HepG2 (cell line): ENCODE data around the gene ATAD3C. TPM values are rescaled to one million over a fixed set of nuclear protein-coding genes. Genes with fewer than 3 reads are reported as not detected.

Experiments
- HNRNPK ChIP-seq: fragments of 200-400 bp; formaldehyde crosslinking; IDR thresholded peaks from 2 replicates; pipeline ENCODE4 v1.6.1; 2018; ENCODE audit warnings: low read length, low read depth, moderate library complexity, mild to moderate bottlenecking; ENCODE audit not compliant: poor library complexity, severe bottlenecking
- IRX3 ChIP-seq: sonication (generic); formaldehyde crosslinking; IDR thresholded peaks from 2 replicates; pipeline ENCODE4 v1.8.1; 2023; ENCODE audit warnings: mild to moderate bottlenecking, low read depth, missing genetic modification reagents, borderline replicate concordance
- MNT ChIP-seq: fragments of 450-650 bp; IDR thresholded peaks from 2 replicates; pipeline ENCODE4 v1.6.1; 2016
- PRDM10 ChIP-seq: sonication (generic); formaldehyde crosslinking; IDR thresholded peaks from 2 replicates; pipeline ENCODE4 v1.4.0; 2020; ENCODE audit warnings: low read depth, missing genetic modification reagents
- SKIL ChIP-seq: sonication (generic); formaldehyde crosslinking; IDR thresholded peaks from 2 replicates; pipeline ENCODE4 v1.8.0; 2022; ENCODE audit warnings: missing genetic modification reagents, mild to moderate bottlenecking, moderate library complexity, borderline replicate concordance
- ZBTB26 ChIP-seq: IDR thresholded peaks from 2 replicates; pipeline ENCODE4 v1.6.1; 2016; ENCODE audit warnings: missing compliant biosample characterization, missing genetic modification reagents, borderline replicate concordance
- ZNF160 ChIP-seq: sonication (generic); formaldehyde crosslinking; IDR thresholded peaks from 2 replicates; pipeline ENCODE4 v1.8.0; 2022; ENCODE audit warnings: mild to moderate bottlenecking, inconsistent platforms, missing genetic modification reagents
- ZNF670 ChIP-seq: sonication (generic); formaldehyde crosslinking; IDR thresholded peaks from 2 replicates; pipeline ENCODE4 v1.8.0; 2022; ENCODE audit warnings: mild to moderate bottlenecking, missing genetic modification reagents, borderline replicate concordance
- ZNF672 ChIP-seq: sonication (generic); formaldehyde crosslinking; IDR thresholded peaks from 2 replicates; pipeline ENCODE4 v1.8.1; 2022; ENCODE audit warnings: missing genetic modification reagents
- ZNF687 ChIP-seq: sonication (generic); formaldehyde crosslinking; IDR thresholded peaks from 2 replicates; pipeline ENCODE4 v1.5.1; 2020; ENCODE audit warnings: mild to moderate bottlenecking, missing genetic modification reagents, moderate library complexity
- ZNF746 ChIP-seq: sonication (generic); formaldehyde crosslinking; IDR thresholded peaks from 2 replicates; pipeline ENCODE4 v1.8.0; 2022; ENCODE audit warnings: mild to moderate bottlenecking, missing genetic modification reagents
- ZNF775 ChIP-seq: sonication (generic); formaldehyde crosslinking; IDR thresholded peaks from 2 replicates; pipeline ENCODE4 v1.4.0; 2020; ENCODE audit warnings: missing genetic modification reagents, mild to moderate bottlenecking, moderate library complexity, borderline replicate concordance
- ZXDC ChIP-seq: sonication (generic); formaldehyde crosslinking; IDR thresholded peaks from 2 replicates; pipeline ENCODE4 v1.5.0; 2020; ENCODE audit warnings: mild to moderate bottlenecking, missing genetic modification reagents
- polyA plus RNA-seq, 8 experiments: library from polyadenylated mRNA; depleted of rRNA in 3 of 8; stranded (reverse) in 7 of 8; unstranded in 1 of 8; fragments of >200 nt; fragmentation: Illumina TruSeq in 4 of 8; extraction: Trizol in 4 of 8; gene quantifications; 2 replicates each; pipeline versions ENCODE4 v1.2.1 to v1.2.3, GENCODE V29; 2011 to 2016; ENCODE audit warnings: low read depth in 4 of 8, missing spikeins in 1 of 8, mixed read lengths in 1 of 8; ENCODE audit not compliant: insufficient read depth in 1 of 8
- total RNA-seq, 5 experiments: library from RNA; depleted of rRNA; stranded (reverse); fragments of >200 nt; fragmentation: Illumina TruSeq; extraction: Trizol; gene quantifications; 2 replicates each; pipeline ENCODE4 v1.2.3, GENCODE V29; 2016; ENCODE audit warnings: low read depth in 1 of 5

ATAD3C gene
- total and polyA plus RNA-seq, 2 of the 13 experiments (the other 11 are each of a cell fraction or from before 2014, with no cell fraction given), result 2.4 to 3.2 TPM

GRCh38 chr1:1429671-1430073, 19.8 kb upstream of the ATAD3C start (continued):
- no peak for TF ChIP-seq ZBTB26
- no peak for TF ChIP-seq ZNF746 (CRISPR knock-in tag)
- no peak for TF ChIP-seq ZNF160
- no peak for TF ChIP-seq MNT
- TF ChIP-seq ZNF670, result no peak
- no peak for TF ChIP-seq HNRNPK
- TF ChIP-seq ZNF775, result no peak
- TF ChIP-seq ZXDC (CRISPR knock-in tag), result no peak
- no peak for TF ChIP-seq PRDM10 (CRISPR knock-in tag)
- TF ChIP-seq IRX3 (CRISPR knock-in tag), result no peak
- TF ChIP-seq ZNF687, result no peak
- no peak for TF ChIP-seq SKIL (CRISPR knock-in tag)
- no peak for TF ChIP-seq ZNF672 (CRISPR knock-in tag)
